Calu3 (cell line): ENCODE measurements around the gene RHBDD2. TPM values are rescaled to one million over a fixed set of nuclear protein-coding genes. Genes with fewer than 3 reads are reported as not detected.
"Not testable (repeated sequence)": the region's sequence is repeated elsewhere in the genome, so short reads cannot be mapped to it uniquely, and the experiment has no call there.

Experiments used
- BruUV-seq: library from RNA; stranded (reverse); fragments of 400-500 nt; replicated peaks from 2 replicates; lab custom pipeline; 2021; lab: Mats Ljungman, UMichigan
- CTCF ChIA-PET: fragments of 300-600 bp; sonication (Branson Sonifier 250); formaldehyde crosslinking; loops from one replicate; lab custom pipeline; 2022; ENCODE audit warnings: antibody characterized with exemption; lab: Charles Lee
- DNase-seq: peaks from one replicate; pipeline ENCODE4 v3.0.0; 2022
- H3K27ac Mint-ChIP-seq: one replicate; pipeline ENCODE4 v1.8.0; 2022; ENCODE audit warnings: mixed read lengths; ENCODE audit not compliant: unreplicated experiment
- H3K27me3 Mint-ChIP-seq: one replicate; pipeline ENCODE4 v1.8.0; 2022; ENCODE audit warnings: mixed read lengths; ENCODE audit not compliant: unreplicated experiment
- H3K36me3 Mint-ChIP-seq: one replicate; pipeline ENCODE4 v1.8.0; 2022; ENCODE audit warnings: mild to moderate bottlenecking, moderate library complexity, mixed read lengths; ENCODE audit not compliant: insufficient read depth, unreplicated experiment
- H3K4me1 Mint-ChIP-seq: one replicate; pipeline ENCODE4 v1.8.0; 2022; ENCODE audit warnings: mild to moderate bottlenecking, low read depth, mixed read lengths; ENCODE audit not compliant: unreplicated experiment
- H3K4me3 Mint-ChIP-seq: one replicate; pipeline ENCODE4 v1.8.0; 2022; ENCODE audit warnings: mild to moderate bottlenecking, low read depth, moderate library complexity, mixed read lengths; ENCODE audit not compliant: unreplicated experiment
- H3K9me3 Mint-ChIP-seq: one replicate; pipeline ENCODE4 v1.8.0; 2022; ENCODE audit warnings: low read depth, mixed read lengths; ENCODE audit not compliant: unreplicated experiment
- intact Hi-C: fragments of 100-400 bp; cut with micrococcal nuclease; formaldehyde crosslinking; loops from one replicate; pipeline ENCODE4 v1.10.0; 2022; ENCODE audit not compliant: unreplicated experiment
- total RNA-seq: library from RNA; stranded (reverse); gene quantifications from 2 replicates; pipeline ENCODE4 v1.2.3, GENCODE V29; 2022
- TF ChIP-seq, protein P1 (sequence below): fragments of 200-600 bp; IDR thresholded peaks from one replicate; pipeline ENCODE4 v1.8.0; 2022; ENCODE audit warnings: antibody characterized with exemption; ENCODE audit not compliant: unreplicated experiment

Gene RHBDD2
- total RNA-seq, 1 experiment from 2014 or later: 35.3 TPM

GRCh38 chr7:75869776-75870379 lies 9.0 kb upstream of the RHBDD2 start:
- Mint-ChIP-seq H3K27me3 (no peaks in the 10 kb centered on the region), H3K9me3 (no peaks in the 10 kb centered on the region), H3K27ac (no peak overlapping the region), H3K36me3 (no peaks in the 10 kb centered on the region), H3K4me1 (peaks cover 8% of the 10 kb centered on the region), H3K4me3 (no peak overlapping the region)
- intact Hi-C loops: loop anchor here (5.0 kb wide), 1 partner anchor 87 kb away; no protein-coding TSS in a partner anchor
- CTCF ChIA-PET: interaction anchor here (0.6 kb wide), 1 partner anchor 10 kb away, joined by 3 read pairs; no protein-coding TSS in a partner anchor
- BruUV-seq: no TSS peak
- TF ChIP-seq, protein P1, sequence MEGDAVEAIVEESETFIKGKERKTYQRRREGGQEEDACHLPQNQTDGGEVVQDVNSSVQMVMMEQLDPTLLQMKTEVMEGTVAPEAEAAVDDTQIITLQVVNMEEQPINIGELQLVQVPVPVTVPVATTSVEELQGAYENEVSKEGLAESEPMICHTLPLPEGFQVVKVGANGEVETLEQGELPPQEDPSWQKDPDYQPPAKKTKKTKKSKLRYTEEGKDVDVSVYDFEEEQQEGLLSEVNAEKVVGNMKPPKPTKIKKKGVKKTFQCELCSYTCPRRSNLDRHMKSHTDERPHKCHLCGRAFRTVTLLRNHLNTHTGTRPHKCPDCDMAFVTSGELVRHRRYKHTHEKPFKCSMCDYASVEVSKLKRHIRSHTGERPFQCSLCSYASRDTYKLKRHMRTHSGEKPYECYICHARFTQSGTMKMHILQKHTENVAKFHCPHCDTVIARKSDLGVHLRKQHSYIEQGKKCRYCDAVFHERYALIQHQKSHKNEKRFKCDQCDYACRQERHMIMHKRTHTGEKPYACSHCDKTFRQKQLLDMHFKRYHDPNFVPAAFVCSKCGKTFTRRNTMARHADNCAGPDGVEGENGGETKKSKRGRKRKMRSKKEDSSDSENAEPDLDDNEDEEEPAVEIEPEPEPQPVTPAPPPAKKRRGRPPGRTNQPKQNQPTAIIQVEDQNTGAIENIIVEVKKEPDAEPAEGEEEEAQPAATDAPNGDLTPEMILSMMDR: no peak
- no peak for DNase-seq

GRCh38 chr7:75870557-75871161 lies 8.2 kb upstream of the RHBDD2 start:
- peaks cover 8% of the 10 kb centered on the region for H3K4me1 Mint-ChIP-seq
- intact Hi-C loops: no loop called here
- DNase-seq: no peak
- CTCF ChIA-PET: no interaction called here
- no peak overlapping the region for H3K27ac Mint-ChIP-seq
- BruUV-seq: no TSS peak
- no peaks in the 10 kb centered on the region for H3K9me3 Mint-ChIP-seq
- no peaks in the 10 kb centered on the region for H3K36me3 Mint-ChIP-seq
- TF ChIP-seq, protein P1: no peak
- no peaks in the 10 kb centered on the region for H3K27me3 Mint-ChIP-seq
- H3K4me3 Mint-ChIP-seq: no peak overlapping the region

DNA sequence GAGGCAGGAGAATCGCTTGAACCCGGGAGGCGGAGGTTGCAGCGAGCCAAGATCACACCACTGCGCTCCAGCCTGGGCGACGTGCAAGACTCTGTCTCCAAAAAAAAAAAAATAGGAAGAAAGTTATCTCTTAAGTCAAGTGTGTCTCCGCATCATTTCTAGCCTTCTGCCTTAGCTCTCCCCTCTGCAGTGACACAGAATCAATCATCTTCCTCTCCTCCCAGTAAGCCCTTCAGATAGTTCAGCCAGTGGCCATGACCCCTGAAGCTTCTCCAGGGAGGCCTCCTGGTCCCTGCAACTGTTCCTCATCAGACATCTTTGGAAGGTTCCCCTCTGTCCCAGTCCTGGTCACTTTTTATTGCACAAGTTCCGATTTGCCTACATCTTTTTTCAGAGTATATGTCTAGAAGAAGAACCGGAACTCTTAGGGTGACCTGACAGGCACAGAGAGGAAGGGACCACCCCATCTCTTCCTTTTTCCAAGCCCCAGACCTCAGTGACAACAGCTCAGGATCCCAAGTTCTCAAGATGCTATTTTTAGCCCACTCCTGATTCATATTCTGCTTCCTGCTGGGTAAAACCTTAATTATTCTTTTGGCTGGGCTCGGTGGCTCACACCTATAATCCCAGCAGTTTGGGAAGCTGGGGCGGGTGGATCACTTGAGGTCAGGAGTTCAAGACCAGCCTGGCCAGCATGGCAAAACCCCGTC lies 6.6 kb upstream of the RHBDD2 start:
- Mint-ChIP-seq H3K4me1 (peaks cover 3% of the 10 kb centered on the region), H3K27ac (no peak overlapping the region), H3K27me3 (no peaks in the 10 kb centered on the region), H3K9me3 (no peaks in the 10 kb centered on the region), H3K36me3 (no peaks in the 10 kb centered on the region), H3K4me3 (no peak overlapping the region)
- no TSS peak for BruUV-seq
- no peak for DNase-seq
- CTCF ChIA-PET: interaction anchor here (1.0 kb wide), 1 partner anchor 148 kb away, joined by 4 read pairs; no protein-coding TSS in a partner anchor
- intact Hi-C loops: no loop called here
- TF ChIP-seq, protein P1: no peak

DNA sequence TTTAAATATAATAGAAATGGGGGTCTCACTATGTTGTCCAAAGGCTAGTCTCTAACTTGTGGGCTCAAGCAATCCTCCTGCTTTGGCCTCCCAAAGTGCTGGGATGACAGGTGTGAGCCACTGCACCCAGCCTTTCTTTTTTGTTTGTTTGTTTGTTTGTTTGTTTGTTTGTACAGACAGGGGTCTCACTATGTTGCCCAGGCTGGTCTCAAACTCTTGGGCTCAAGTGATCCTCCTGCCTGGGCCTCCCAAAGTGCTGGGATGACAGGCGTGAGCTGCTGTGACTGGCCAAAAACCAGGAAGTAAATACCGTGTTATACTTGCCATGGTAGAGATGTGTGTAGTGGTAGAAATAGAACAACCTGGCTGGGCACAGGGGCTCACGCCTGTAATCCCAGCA lies 4.7 kb upstream of the RHBDD2 start:
- H3K4me1 Mint-ChIP-seq, intact Hi-C loops, H3K4me3 Mint-ChIP-seq, CTCF ChIA-PET, H3K27me3 Mint-ChIP-seq, H3K27ac Mint-ChIP-seq, H3K9me3 Mint-ChIP-seq, BruUV-seq, DNase-seq: not testable (repeated sequence)
- H3K36me3 Mint-ChIP-seq: peaks cover 19% of the 10 kb centered on the region
